ENCODE results near the gene KANK4.

The KANK4 gene

GRCh38 chr1:62232871-62233278 is 86.4 kb downstream of the KANK4 start:
- TF ChIP-seq CREB1 (IDR thresholded peaks at IDR 0.05; ENCODE audit: low read depth) (no peak), TCF12 (IDR thresholded peaks at IDR 0.05; ENCODE audit: low read depth) (no peak), TAF1 (IDR thresholded peaks at IDR 0.05; ENCODE audit: low read depth) (no peak), YY1 (IDR thresholded peaks at IDR 0.05; ENCODE audit: low read depth) (no peak), ZBTB7A (IDR thresholded peaks at IDR 0.05; ENCODE audit: low read depth) (no peak), CEBPB (IDR thresholded peaks at IDR 0.05) (no peak), USF1 (IDR thresholded peaks at IDR 0.05) (no peak)

- peak; percentile 48; the same call in 1 of the 2 replicates for TF ChIP-seq CEBPB (IDR thresholded peaks at IDR 0.05)
- peak; percentile 53 for TF ChIP-seq MAX (IDR thresholded peaks at IDR 0.05)
- TF ChIP-seq ZBTB7A (IDR thresholded peaks at IDR 0.05; ENCODE audit: low read depth): no peak
- TF ChIP-seq TCF12 (IDR thresholded peaks at IDR 0.05; ENCODE audit: low read depth): peak; percentile 87
- peak; percentile 66; the same call in 1 of the 2 replicates for TF ChIP-seq EP300 (IDR thresholded peaks at IDR 0.05; ENCODE audit: borderline replicate concordance)
- TF ChIP-seq CREB1 (IDR thresholded peaks at IDR 0.05; ENCODE audit: low read depth): no peak
- no peak for TF ChIP-seq REST (IDR thresholded peaks at IDR 0.05; ENCODE audit: low read depth)
- TF ChIP-seq FOXM1 (IDR thresholded peaks at IDR 0.05; ENCODE audit: borderline replicate concordance, low read depth): peak; percentile 30; the same call in 1 of the 2 replicates
- no peak; the same call in 1 of the 2 replicates for TF ChIP-seq RAD21 (IDR thresholded peaks at IDR 0.05; ENCODE audit: low read depth)
- no peak for TF ChIP-seq EGR1 (IDR thresholded peaks at IDR 0.05)
- no peak for TF ChIP-seq YY1 (IDR thresholded peaks at IDR 0.05; ENCODE audit: low read depth)
- TF ChIP-seq USF1 (IDR thresholded peaks at IDR 0.05): no peak
- no peak for TF ChIP-seq TAF1 (IDR thresholded peaks at IDR 0.05; ENCODE audit: low read depth)
- TF ChIP-seq TEAD4 (IDR thresholded peaks at IDR 0.05): peak; percentile 63; the same call in 1 of the 2 replicates
- TF ChIP-seq NFIC (IDR thresholded peaks at IDR 0.05): peak; percentile 16; the same call in 1 of the 2 replicates
Measured at GRCh38 chr1:62230718-62231117, 88.5 kb downstream of the KANK4 start.

- no peak for TF ChIP-seq RAD21 (IDR thresholded peaks at IDR 0.05; ENCODE audit: low read depth)
- no peak for TF ChIP-seq MAX (IDR thresholded peaks at IDR 0.05)
- TF ChIP-seq CEBPB (IDR thresholded peaks at IDR 0.05): no peak
- no peak for TF ChIP-seq ZBTB7A (IDR thresholded peaks at IDR 0.05; ENCODE audit: low read depth)
- TF ChIP-seq YY1 (IDR thresholded peaks at IDR 0.05; ENCODE audit: low read depth): no peak
- TF ChIP-seq NFIC (IDR thresholded peaks at IDR 0.05): 0 out of 2 replicates have a peak, but pooled peaks have one; percentile 22
- TF ChIP-seq TCF12 (IDR thresholded peaks at IDR 0.05; ENCODE audit: low read depth): no peak
- no peak for TF ChIP-seq EGR1 (IDR thresholded peaks at IDR 0.05)
Measured at GRCh38 chr1:62229932-62230331, 89.3 kb downstream of the KANK4 start.

- TF ChIP-seq CREB1 (IDR thresholded peaks at IDR 0.05; ENCODE audit: low read depth) (no peak), EGR1 (IDR thresholded peaks at IDR 0.05) (no peak), MAX (IDR thresholded peaks at IDR 0.05) (no peak), NFIC (IDR thresholded peaks at IDR 0.05) (no peak), TEAD4 (IDR thresholded peaks at IDR 0.05) (peak; percentile 17; the same call in 1 of the 2 replicates), REST (IDR thresholded peaks at IDR 0.05; ENCODE audit: low read depth) (no peak), EP300 (IDR thresholded peaks at IDR 0.05; ENCODE audit: borderline replicate concordance) (no peak), CEBPB (IDR thresholded peaks at IDR 0.05) (peak; percentile 83), FOXM1 (IDR thresholded peaks at IDR 0.05; ENCODE audit: borderline replicate concordance, low read depth) (no peak)
Measured at GRCh38 chr1:62229468-62229867, 89.8 kb downstream of the KANK4 start.

GRCh38 chr1:62228883-62229187 is 90.4 kb downstream of the KANK4 start:
- TF ChIP-seq NFIC (IDR thresholded peaks at IDR 0.05): peak; percentile 43; the same call in 1 of the 2 replicates
- 0 out of 2 replicates have a peak, but pooled peaks have one; percentile 26 for TF ChIP-seq MAX (IDR thresholded peaks at IDR 0.05)
- no peak for TF ChIP-seq EP300 (IDR thresholded peaks at IDR 0.05; ENCODE audit: borderline replicate concordance)
